Erythroblast (primary cell): Measurements from ENCODE around the gene ANKRD55.
"Not testable (repeated sequence)": the region's sequence is repeated elsewhere in the genome, so short reads cannot be mapped to it uniquely, and the experiment has no call there.

Source experiments
- GATA1 ChIP-seq: IDR thresholded peaks from 2 replicates; pipeline ENCODE4 v1.6.1; 2011; ENCODE audit warnings: low read depth, mild to moderate bottlenecking, control low read depth, low read length, moderate library complexity
- POLR2A ChIP-seq: IDR thresholded peaks from 2 replicates; pipeline ENCODE4 v1.6.1; 2011; ENCODE audit warnings: mild to moderate bottlenecking, low read length

GRCh38 chr5:56221601-56222000 is 11.5 kb downstream of the ANKRD55 start:
- not testable (repeated sequence) for TF ChIP-seq POLR2A, GATA1
